GM15510 (cell line): Measurements from ENCODE around the gene NOL4L.

Source experiments
- POLR2A ChIP-seq: IDR thresholded peaks from 3 replicates; pipeline ENCODE4 v1.6.1; 2011; ENCODE audit warnings: borderline replicate concordance; ENCODE audit not compliant: insufficient read length; ENCODE audit errors: extremely low read depth

NOL4L gene

DNA sequence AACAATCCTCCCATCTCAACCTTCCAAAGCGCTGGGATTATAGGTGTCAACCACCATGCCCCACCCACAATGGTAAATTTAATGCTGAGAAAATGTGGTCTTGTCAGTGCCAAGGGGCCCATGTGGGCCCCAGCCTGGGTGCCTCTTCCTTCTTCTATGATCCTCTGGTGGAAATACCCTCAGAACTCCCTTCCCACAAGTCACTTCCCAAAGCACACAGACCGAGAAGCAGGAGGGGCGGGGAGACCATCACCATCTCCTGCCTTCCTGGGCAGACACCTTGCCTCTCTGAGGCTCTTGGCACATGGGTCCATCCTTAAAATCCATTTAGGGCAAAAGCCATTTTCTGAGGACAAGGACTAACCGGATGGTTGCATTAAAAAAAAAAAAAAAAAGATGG is 59.0 kb downstream of the NOL4L start:
- no peak for TF ChIP-seq POLR2A

DNA sequence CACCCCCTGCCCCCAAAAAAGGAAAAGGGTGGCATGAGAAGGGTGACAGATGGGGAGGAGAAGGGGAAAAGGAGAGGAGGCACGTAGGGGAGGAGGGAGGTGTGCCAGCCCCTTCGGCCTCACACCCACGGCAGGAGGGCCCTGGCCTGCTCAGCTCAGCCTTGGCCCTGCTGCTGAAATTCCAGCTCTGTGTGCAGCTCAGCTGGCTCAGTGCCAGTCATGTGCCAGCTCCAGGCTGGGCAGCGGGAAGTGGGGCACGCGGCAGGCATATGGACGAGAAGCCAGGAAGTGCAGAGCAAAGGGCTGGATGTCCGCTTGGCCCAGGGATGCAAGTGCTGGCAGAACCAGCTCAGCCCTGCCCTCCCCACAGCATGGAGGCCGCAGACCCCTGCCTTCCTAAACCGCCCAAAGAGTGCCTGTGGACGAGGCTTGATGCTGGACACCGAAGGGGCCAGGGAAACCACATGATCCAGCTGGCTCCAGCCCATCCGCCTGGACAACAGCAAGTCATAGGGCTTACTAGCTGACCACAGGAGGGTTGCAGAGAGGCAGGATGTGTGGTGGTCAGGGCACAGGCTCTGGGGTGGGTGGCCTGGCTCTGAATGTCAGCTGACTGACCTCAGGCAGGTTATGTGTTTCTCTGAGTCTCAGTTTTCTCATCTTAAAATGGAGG is 60.2 kb downstream of the NOL4L start:
- no peak for TF ChIP-seq POLR2A

DNA sequence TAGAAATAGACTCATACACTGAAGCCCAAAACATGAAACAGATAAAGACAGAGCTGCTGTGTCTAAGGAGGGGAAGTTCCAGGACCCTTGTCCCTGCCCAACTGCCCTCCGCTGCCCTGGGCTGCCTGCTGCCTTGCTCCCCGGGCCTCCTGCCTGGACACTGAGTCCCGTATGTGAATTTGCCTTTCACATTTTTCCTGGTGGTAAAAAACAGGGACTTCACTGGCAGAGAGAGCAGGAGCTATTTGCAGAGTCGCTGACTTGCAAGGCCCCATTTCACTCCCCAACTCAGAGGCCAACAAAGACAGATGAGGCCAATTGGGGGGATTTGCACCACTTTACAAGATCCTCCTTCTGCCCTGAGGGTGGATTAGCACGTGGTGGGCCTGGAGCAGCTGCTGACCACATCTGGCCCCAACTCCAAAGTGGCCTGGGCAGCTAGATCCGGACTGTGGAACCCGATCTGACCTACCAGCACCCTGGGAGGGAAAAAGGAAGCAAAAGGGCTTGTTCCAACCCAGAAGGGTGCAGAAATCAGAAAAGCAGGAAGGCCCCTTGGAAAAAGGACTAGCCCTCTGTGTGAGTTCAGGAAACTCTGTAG is 61.4 kb downstream of the NOL4L start:
- no peak for TF ChIP-seq POLR2A

DNA sequence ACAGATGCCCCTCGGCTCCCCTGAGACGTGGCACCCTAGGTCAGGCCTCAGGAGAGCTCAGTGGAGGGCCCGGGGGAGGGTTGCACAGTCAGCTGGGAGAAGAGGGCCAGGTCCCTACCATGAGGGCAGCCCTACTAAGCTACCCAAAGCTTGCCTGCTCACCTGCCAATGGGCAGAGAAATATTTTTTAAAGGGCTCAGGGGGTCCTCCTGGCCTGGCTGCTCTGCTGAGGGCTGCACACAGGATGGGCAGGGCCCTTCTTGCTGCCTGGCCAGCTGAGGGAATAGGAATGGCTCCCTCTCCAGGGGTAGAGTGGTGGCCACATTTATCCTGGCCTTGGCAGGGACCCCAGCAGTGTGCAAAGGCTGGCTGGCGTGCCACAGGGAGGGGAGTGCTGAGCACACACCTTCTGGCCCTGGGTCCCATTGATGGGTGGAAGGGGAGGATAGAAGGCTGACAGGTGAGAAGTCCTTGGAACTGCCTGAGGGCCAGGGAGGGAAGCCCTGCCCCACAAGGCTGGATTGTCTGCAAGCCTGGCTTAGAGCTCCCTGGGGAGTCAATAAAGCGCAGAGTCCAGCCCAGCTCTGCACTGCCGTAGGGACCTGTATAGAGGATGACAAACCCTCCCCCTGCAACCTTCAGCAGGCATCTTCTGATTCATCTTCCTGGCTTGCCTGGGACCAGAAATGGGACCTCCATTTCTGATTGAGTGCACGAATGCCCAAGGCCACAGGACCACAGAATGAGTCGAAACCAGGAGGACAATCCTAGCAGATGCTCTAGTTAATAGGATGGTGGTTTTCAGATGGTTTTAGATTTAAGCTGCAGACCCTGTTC is 62.1 kb downstream of the NOL4L start:
- TF ChIP-seq POLR2A = no peak

DNA sequence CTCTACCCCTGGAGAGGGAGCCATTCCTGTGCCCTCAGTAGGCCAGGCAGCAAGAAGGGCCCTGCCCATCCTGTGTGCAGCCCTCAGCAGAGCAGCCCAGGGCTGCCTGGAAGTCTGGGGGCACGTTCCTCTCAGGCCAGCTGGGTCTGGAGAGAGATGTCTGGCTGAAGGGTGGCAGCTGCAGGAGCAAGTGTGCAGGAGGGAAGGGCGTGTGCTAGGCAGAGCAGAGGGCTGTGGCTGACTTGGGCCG is 62.7 kb downstream of the NOL4L start:
- TF ChIP-seq POLR2A = no peak

DNA sequence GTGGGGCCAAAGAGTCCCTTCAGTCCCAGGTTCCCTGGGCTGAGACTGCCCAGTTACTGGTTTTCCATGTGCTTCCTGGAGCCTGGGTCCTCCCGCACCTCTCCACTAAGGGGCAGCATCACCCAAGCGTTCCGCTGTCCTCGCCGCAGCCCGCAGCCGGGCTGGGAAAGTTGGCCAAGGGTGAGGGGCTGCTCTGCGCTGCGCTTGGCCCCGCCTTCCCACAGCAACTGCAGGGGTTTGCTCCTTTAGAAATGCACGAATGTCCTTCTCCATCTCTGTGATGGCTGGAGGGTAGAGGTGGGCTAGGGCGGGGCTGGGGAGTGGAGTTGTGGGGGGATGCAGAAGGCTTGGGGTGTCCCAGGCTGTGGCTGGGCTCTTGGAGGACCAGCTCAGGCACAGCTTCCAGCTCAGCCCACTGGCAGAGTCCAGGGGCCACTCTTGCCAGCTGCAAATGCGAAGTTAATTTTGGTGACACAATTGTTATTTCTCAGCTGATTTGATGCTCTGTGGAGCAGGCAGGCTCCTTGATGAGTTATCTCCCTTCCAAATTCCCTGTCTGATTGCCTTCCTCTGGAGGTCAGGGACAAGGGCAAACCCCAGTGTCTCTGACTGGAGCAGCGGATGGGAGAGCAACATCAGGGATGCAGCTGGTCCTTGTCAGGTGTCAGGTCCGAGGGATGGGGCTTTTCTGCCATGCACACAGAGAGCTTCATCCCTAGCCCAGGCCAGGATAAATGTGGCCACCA is 63.2 kb downstream of the NOL4L start:
- TF ChIP-seq POLR2A = no peak

DNA sequence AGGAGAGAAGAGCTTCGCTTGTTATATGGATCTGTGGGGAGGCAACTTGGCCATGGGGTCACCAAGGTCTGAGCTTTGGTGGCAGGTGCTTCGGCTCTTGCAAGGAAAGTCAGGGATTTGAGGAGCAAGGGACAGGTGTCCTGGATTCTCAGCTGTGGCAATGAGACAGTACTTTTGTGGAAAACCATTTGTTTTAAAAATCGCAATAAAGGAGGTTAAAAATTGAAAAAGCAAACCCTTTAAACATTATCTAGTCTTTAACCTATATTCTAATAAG is 64.3 kb downstream of the NOL4L start:
- no peak for TF ChIP-seq POLR2A

DNA sequence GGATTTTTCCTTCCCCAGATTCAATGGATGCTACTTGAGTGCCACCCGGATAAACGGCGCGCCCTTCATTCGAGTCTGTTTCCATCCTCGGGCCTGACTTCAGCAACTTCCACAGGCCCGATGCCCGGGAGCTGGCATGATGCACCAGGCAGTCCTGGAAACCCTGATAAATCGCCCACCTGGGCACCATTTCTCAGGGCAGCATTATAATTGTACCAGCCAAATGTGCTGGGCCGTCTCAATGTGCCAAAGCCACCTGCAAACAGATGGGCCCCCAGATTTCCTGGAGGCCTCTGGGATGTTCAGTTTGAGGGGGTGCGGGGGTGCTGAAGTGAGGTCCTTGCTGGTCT is 65.8 kb downstream of the NOL4L start:
- TF ChIP-seq POLR2A = no peak

DNA sequence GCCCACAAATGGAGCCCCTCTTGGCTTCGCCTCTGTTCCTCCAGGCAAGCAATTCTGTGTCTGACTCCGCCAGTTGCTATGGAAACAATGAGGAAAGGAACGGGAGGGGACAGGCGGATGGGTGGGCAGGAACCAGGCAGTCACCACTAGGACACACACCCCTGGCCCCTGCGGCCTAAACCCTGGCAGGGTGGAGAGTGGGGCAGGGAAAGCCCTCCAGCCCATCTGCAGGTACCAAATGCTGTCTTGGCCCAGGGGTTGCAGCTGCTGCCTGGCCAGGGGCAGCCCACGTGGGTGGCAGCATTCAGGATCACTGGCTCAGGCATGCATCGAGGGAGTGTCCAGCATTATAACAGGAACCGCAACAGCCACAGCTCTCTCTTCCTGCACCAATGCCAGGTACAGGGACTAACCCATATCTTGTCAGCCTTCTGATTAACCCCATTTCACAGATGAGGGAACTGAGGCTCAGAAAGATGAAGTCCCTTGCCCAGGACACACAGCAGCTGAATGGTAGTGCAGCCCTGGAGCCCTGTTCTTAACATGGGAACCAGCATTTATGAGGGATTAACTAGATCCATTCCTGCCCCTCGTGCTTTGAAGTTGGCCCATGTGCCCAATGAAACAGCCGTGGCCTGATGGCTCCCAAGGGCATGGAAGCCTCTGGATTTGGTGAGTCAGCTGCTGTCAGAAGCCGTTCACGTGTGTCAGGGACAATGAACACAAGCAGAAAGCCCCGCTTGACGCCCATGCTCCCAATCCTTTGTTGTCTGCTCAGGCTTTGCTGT is 66.3 kb downstream of the NOL4L start:
- TF ChIP-seq POLR2A = no peak

DNA sequence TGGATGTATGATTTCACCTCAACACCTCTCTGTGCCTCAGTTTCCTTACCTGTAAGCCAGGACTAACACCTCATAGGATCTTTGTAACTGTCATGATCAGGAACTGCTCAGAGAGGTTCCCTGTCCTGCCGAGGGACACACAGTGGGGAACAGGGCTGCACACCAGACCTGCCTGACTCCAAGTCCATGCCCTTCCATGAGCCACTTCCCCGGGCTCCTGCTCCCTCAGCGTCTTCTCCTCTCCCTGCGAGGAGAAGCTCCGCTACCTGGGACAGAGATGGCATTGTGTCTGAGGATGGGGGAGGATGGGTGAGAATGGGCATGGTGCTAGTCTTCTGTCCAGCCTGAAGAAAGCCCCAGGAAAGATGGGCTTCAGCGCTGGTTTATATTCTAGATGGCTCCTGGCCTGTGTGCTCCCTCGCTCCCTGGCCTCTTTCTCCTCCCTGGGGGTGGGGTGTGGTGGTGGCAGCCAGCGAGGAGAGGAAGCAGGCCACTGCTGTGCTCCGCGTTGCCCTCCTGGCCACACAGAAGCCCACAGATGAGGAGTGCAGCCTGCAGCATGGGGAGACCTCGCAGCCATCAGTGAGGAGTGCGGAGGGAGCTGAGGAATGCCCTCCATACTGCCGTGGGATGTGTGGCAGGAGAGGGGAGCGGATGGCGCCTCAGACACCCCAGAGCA is 67.1 kb downstream of the NOL4L start:
- no peak for TF ChIP-seq POLR2A

DNA sequence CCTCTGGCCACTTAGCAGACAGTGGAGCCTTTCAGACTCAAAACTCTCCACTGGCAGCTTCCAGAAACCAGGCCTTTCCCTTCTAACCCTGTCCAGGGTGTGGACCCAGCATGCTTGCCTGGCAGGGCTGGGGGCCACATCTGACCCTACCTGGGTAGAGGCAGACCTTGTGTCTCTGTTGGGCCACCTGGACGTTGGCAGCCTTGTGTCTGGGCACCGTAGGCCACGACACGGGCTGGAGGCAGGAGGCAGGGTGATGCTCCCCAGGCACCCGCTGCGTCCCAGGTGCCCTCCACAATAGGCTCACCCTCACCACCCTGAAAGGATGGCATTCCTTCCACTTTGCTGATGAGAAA is 67.6 kb downstream of the NOL4L start:
- TF ChIP-seq POLR2A = no peak

DNA sequence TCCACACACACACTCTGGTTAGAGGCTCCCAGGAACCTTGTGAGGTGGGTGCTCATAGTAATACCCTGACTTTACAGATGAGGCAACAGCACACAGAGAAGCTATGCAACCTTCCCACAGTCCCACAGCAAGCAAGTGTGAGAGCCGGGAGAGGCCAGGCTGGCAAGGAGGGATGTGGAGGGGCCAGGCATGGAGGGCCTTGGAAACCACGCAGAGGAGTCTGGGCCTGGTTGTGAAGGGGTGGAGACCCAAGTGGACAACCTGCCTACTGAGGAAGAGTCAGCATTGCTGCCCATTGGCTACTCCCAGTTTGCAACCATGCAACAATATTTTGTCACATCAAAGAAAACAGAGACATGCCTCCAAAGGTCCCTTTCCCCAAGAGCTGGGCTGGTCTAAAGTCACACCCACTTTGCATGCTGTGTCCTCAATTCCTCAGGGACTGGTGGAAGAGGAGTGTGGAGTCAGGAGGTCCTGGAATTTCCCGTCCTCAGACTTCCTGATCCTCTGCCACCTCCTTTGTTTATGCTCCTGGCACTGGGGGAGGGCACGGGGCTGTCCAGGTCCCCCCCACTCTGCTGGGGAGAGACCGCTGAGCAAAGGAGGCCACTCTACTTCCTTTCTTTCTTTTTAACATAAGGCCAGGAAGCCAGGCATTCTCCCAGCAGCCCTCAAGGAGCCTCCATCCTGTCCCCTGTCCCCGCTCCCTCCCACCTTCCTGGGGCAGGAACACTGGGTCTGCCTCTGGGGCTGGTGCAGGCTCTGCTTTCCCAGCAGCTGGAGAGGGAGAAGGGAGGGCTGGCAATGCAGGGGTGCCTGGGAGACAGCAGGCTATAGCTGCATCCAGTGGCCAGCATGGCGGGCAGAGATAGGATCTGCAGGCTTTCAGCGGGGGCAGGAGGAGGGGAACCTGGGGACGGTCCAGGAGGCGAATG is 68.3 kb downstream of the NOL4L start:
- no peak for TF ChIP-seq POLR2A

DNA sequence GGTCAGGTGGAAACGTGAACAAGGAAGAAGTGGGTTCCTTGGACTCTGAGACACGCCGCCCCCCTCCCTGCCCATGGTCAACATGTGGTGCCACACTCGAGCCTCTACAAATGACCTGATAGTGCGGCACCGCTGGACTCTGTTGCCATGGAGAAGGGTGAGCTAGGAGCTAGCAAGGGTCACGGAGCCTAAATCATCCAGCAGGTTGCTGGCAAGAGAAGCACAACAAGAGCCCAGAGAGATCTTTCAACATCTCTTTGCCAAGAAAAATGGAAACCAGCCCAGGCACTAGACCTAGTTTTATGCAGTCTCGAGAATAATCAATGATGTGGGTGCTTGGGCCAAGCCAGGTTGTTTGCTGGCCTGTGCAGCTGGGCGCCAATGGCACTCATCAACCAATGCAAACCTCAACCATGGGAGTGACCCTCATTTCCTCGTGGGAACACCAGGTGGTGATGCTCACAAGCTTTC is 69.5 kb downstream of the NOL4L start:
- no peak for TF ChIP-seq POLR2A

DNA sequence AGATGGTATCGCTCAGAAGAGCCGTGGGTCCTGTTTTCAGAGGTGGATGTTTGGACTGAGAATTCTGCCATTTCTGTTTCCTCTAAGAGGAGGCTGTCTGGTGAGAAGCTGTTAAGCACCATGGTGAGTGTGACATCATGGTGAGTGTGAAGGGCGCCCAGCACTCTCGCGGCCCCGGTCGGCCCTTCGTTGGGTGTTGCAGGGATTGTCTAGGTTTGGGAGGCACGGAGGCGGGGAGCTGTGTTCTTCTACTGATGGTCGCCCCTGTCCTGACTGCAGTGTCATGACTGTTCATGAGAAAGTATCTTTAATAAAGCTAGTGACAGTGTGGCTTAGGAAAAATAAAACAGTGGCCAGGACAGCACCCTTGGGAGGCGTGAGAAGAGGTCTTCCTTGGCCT is 70.4 kb downstream of the NOL4L start:
- TF ChIP-seq POLR2A = no peak
